Neural crest cell (in vitro differentiated cells): ENCODE data around the gene OR2S2. TPM values are rescaled to one million over a fixed set of nuclear protein-coding genes. Genes with fewer than 3 reads are reported as not detected.
"Not testable (repeated sequence)": the region's sequence is repeated elsewhere in the genome, so short reads cannot be mapped to it uniquely, and the experiment has no call there.

Source experiments
- DNase-seq: peaks from one replicate; pipeline ENCODE4 v3.0.0; 2021; ENCODE audit warnings: low read depth, mixed read lengths, low spot score
- H3K27ac Mint-ChIP-seq: one replicate; pipeline ENCODE4 v1.8.0; 2021; ENCODE audit warnings: mild to moderate bottlenecking, mixed read lengths; ENCODE audit not compliant: unreplicated experiment
- H3K27me3 Mint-ChIP-seq: 2 replicates; pipeline ENCODE4 v1.8.0; 2021; ENCODE audit warnings: low read depth, mild to moderate bottlenecking, mixed read lengths
- H3K36me3 Mint-ChIP-seq: 2 replicates; pipeline ENCODE4 v1.8.0; 2021; ENCODE audit warnings: low read depth, mild to moderate bottlenecking, mixed read lengths
- H3K4me1 Mint-ChIP-seq: 2 replicates; pipeline ENCODE4 v1.8.0; 2021; ENCODE audit warnings: mixed read lengths
- H3K4me3 Mint-ChIP-seq: one replicate; pipeline ENCODE4 v1.8.0; 2021; ENCODE audit warnings: mild to moderate bottlenecking, mixed read lengths
- H3K9me3 Mint-ChIP-seq: 2 replicates; pipeline ENCODE4 v1.8.0; 2021; ENCODE audit warnings: mixed read lengths
- CTCF ChIP-seq: fragments of 200-600 bp; sonication (generic); conservative IDR thresholded peaks from 2 replicates; pipeline ENCODE4 v1.5.0; 2021; ENCODE audit warnings: antibody characterized with exemption, mild to moderate bottlenecking
- total RNA-seq: library from RNA; stranded (reverse); gene quantifications from 2 replicates; pipeline ENCODE4 v1.2.1, GENCODE V29; 2021

The OR2S2 gene
- total RNA-seq, 1 donor from 2014 or later = not detected

- Mint-ChIP-seq H3K27ac (no peak overlapping the region), H3K9me3 (no peaks in the 10 kb centered on the region), H3K4me3 (no peak overlapping the region), H3K4me1 (no peaks in the 10 kb centered on the region), H3K27me3 (peaks cover 9% of the 10 kb centered on the region), H3K36me3 (no peaks in the 10 kb centered on the region)
- TF ChIP-seq CTCF = no peak
- DNase-seq = no peak
These were observed 22.0 kb downstream of the OR2S2 start for GRCh38 chr9:35935755-35936509.

- H3K27me3 Mint-ChIP-seq = peaks cover 7% of the 10 kb centered on the region
- no peaks in the 10 kb centered on the region for H3K36me3 Mint-ChIP-seq
These were observed 22.7 kb downstream of the OR2S2 start for GRCh38 chr9:35935261-35935660.

GRCh38 chr9:35934069-35934468 lies 23.9 kb downstream of the OR2S2 start:
- H3K4me3 Mint-ChIP-seq, H3K27ac Mint-ChIP-seq: not testable (repeated sequence)

More at GRCh38 chr9:35935261-35935660, 22.7 kb downstream of the OR2S2 start:
- no peak for TF ChIP-seq CTCF
- Mint-ChIP-seq H3K9me3 (no peaks in the 10 kb centered on the region), H3K27ac (no peak overlapping the region), H3K4me3 (no peak overlapping the region), H3K4me1 (no peaks in the 10 kb centered on the region)
- DNase-seq = no peak

GRCh38 chr9:35933550-35934067 lies 24.3 kb downstream of the OR2S2 start:
- DNase-seq = no peak
- H3K27me3 Mint-ChIP-seq = peaks cover 12% of the 10 kb centered on the region
- H3K36me3 Mint-ChIP-seq = no peaks in the 10 kb centered on the region
- no peak for TF ChIP-seq CTCF
- no peak overlapping the region for H3K27ac Mint-ChIP-seq
- no peaks in the 10 kb centered on the region for H3K4me1 Mint-ChIP-seq
- H3K9me3 Mint-ChIP-seq = no peaks in the 10 kb centered on the region
- H3K4me3 Mint-ChIP-seq = no peak overlapping the region

More at GRCh38 chr9:35934069-35934468, 23.9 kb downstream of the OR2S2 start:
- not testable (repeated sequence) for H3K4me1 Mint-ChIP-seq, H3K9me3 Mint-ChIP-seq, DNase-seq, H3K36me3 Mint-ChIP-seq
- peaks cover 12% of the 10 kb centered on the region for H3K27me3 Mint-ChIP-seq

GRCh38 chr9:35932735-35933134 lies 25.2 kb downstream of the OR2S2 start:
- Mint-ChIP-seq H3K36me3 (no peaks in the 10 kb centered on the region), H3K27me3 (peaks cover 12% of the 10 kb centered on the region), H3K27ac (no peak overlapping the region), H3K4me3 (no peak overlapping the region), H3K4me1 (no peaks in the 10 kb centered on the region), H3K9me3 (no peaks in the 10 kb centered on the region)
- TF ChIP-seq CTCF = no peak
- no peak for DNase-seq

- peaks cover 20% of the 10 kb centered on the region for H3K27me3 Mint-ChIP-seq
These were observed 27.0 kb downstream of the OR2S2 start for GRCh38 chr9:35930989-35931388.

More at GRCh38 chr9:35930989-35931388, 27.0 kb downstream of the OR2S2 start:
- no peak for TF ChIP-seq CTCF
- DNase-seq = no peak
- Mint-ChIP-seq H3K27ac (no peak overlapping the region), H3K4me1 (no peaks in the 10 kb centered on the region), H3K9me3 (no peaks in the 10 kb centered on the region), H3K4me3 (no peak overlapping the region), H3K36me3 (no peaks in the 10 kb centered on the region)
